ENCODE measurements around the gene RSU1.

RSU1 gene

GRCh38 chr10:16581202-16581601 is 236.0 kb downstream of the RSU1 start:
- Histone ChIP-seq H3K27ac (ENCODE audit: low read depth, low read length) (no peak overlapping the region), H3K4me1 (ENCODE audit: control insufficient read depth in 5 of 5, insufficient read depth in 5 of 5, low read length in 5 of 5) (no peaks in the 10 kb centered on the region), H3K9ac (ENCODE audit: low read length in 5 of 5) (no peak overlapping the region), H3K27me3 (ENCODE audit: control insufficient read depth in 5 of 5, insufficient read depth in 4 of 5, low read length in 5 of 5) (no peaks in the 10 kb centered on the region), H3K9me3 (ENCODE audit: control insufficient read depth in 5 of 5, low read length in 5 of 5) (peaks cover 0 to 5% (median 2%) of the 10 kb centered on the region in 5 donors), H3K36me3 (ENCODE audit: control insufficient read depth in 5 of 5, insufficient read depth in 5 of 5, low read length in 5 of 5) (no peaks in the 10 kb centered on the region), H3K4me3 (ENCODE audit: low read depth in 1 of 5, low read length in 5 of 5) (no peak overlapping the region)

DNA sequence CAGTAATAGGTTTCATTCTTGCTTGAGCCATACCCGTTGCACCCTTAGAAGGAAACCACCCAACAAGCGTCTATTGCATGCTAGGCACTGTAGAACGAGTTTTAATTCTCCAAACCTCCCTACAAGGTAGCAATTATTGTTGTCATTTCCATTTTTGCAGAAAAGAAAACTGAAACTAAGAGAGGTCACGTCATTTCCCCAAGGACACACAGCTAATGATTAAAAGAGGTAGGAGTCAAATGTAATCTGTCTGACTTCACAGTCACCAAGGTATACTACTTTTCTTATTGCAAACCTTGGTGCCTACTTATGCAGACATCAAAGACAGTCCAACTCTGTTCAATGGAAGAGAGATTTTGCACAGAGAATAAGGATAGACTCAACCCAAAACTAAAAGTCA is 246.5 kb downstream of the RSU1 start:
- peak overlapping the region in 1 of 5 donors; percentile 22 for H3K4me3 ChIP-seq (ENCODE audit: low read depth in 1 of 5, low read length in 5 of 5)
- no peaks in the 10 kb centered on the region for H3K36me3 ChIP-seq (ENCODE audit: control insufficient read depth in 5 of 5, insufficient read depth in 5 of 5, low read length in 5 of 5)
- peaks cover 0 to 4% (median 0%) of the 10 kb centered on the region in 5 donors for H3K27me3 ChIP-seq (ENCODE audit: control insufficient read depth in 5 of 5, insufficient read depth in 4 of 5, low read length in 5 of 5)
- H3K4me1 ChIP-seq (ENCODE audit: control insufficient read depth in 5 of 5, insufficient read depth in 5 of 5, low read length in 5 of 5), result peaks cover 0 to 10% (median 5%) of the 10 kb centered on the region in 5 donors
- no peak overlapping the region for H3K27ac ChIP-seq (ENCODE audit: low read depth, low read length)
- H3K9ac ChIP-seq (ENCODE audit: low read length in 5 of 5), result no peak overlapping the region
- peaks cover 0 to 7% (median 3%) of the 10 kb centered on the region in 5 donors for H3K9me3 ChIP-seq (ENCODE audit: control insufficient read depth in 5 of 5, low read length in 5 of 5)

DNA sequence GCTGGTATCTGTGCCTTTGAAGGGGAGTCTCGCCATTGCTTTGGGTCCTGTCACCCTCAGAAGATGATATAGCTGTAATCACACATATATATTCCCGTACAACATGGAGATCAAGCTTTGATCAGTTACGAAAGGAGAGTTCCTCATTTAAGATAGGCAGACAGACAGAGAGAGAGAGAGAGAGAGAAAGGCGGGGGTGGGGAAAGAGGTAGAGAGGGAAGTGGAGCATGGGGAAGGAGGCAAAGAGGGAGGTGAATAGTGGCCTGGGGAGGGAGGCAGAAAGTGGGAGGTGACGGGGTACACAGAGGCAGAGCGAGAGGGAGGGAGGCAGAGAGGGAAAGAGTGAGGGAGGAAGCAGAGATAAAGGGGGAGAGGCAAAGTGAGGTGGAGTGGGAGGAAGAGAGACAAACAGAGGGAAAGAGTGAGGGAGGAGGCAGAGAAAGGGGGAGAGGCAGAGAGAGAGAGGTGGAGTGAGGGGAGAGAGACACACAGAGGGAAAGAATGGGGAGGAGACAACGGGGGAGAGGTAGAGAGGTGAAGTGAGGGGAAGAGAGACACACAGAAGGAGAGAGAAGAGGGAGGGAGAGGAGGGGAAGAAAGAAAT is 250.9 kb downstream of the RSU1 start:
- Histone ChIP-seq H3K36me3 (ENCODE audit: control insufficient read depth in 5 of 5, insufficient read depth in 5 of 5, low read length in 5 of 5) (no peaks in the 10 kb centered on the region), H3K27ac (ENCODE audit: low read depth, low read length) (no peak overlapping the region), H3K9me3 (ENCODE audit: control insufficient read depth in 5 of 5, low read length in 5 of 5) (no peaks in the 10 kb centered on the region), H3K4me3 (ENCODE audit: low read depth in 1 of 5, low read length in 5 of 5) (peak overlapping the region in 2 of 5 donors; percentile 7 to 22), H3K4me1 (ENCODE audit: control insufficient read depth in 5 of 5, insufficient read depth in 5 of 5, low read length in 5 of 5) (peaks cover 0 to 12% (median 5%) of the 10 kb centered on the region in 5 donors), H3K9ac (ENCODE audit: low read length in 5 of 5) (no peak overlapping the region), H3K27me3 (ENCODE audit: control insufficient read depth in 5 of 5, insufficient read depth in 4 of 5, low read length in 5 of 5) (peaks cover 0 to 4% (median 0%) of the 10 kb centered on the region in 5 donors)

GRCh38 chr10:16565604-16566003 is 251.6 kb downstream of the RSU1 start:
- no peaks in the 10 kb centered on the region for H3K36me3 ChIP-seq (ENCODE audit: control insufficient read depth in 5 of 5, insufficient read depth in 5 of 5, low read length in 5 of 5)
- peaks cover 0 to 12% (median 5%) of the 10 kb centered on the region in 5 donors for H3K4me1 ChIP-seq (ENCODE audit: control insufficient read depth in 5 of 5, insufficient read depth in 5 of 5, low read length in 5 of 5)
- no peaks in the 10 kb centered on the region for H3K9me3 ChIP-seq (ENCODE audit: control insufficient read depth in 5 of 5, low read length in 5 of 5)
- H3K9ac ChIP-seq (ENCODE audit: low read length in 5 of 5), result no peak overlapping the region
- no peak overlapping the region for H3K4me3 ChIP-seq (ENCODE audit: low read depth in 1 of 5, low read length in 5 of 5)
- H3K27me3 ChIP-seq (ENCODE audit: control insufficient read depth in 5 of 5, insufficient read depth in 4 of 5, low read length in 5 of 5), result peaks cover 0 to 4% (median 0%) of the 10 kb centered on the region in 5 donors
- no peak overlapping the region for H3K27ac ChIP-seq (ENCODE audit: low read depth, low read length)

GRCh38 chr10:16562891-16563290 is 254.3 kb downstream of the RSU1 start:
- Histone ChIP-seq H3K4me3 (ENCODE audit: low read depth in 1 of 5, low read length in 5 of 5) (no peak overlapping the region), H3K9ac (ENCODE audit: low read length in 5 of 5) (no peak overlapping the region), H3K4me1 (ENCODE audit: control insufficient read depth in 5 of 5, insufficient read depth in 5 of 5, low read length in 5 of 5) (peaks cover 0 to 12% (median 5%) of the 10 kb centered on the region in 5 donors), H3K9me3 (ENCODE audit: control insufficient read depth in 5 of 5, low read length in 5 of 5) (peaks cover 0 to 5% (median 4%) of the 10 kb centered on the region in 5 donors), H3K36me3 (ENCODE audit: control insufficient read depth in 5 of 5, insufficient read depth in 5 of 5, low read length in 5 of 5) (no peaks in the 10 kb centered on the region), H3K27me3 (ENCODE audit: control insufficient read depth in 5 of 5, insufficient read depth in 4 of 5, low read length in 5 of 5) (peaks cover 0 to 4% (median 0%) of the 10 kb centered on the region in 5 donors), H3K27ac (ENCODE audit: low read depth, low read length) (no peak overlapping the region)

DNA sequence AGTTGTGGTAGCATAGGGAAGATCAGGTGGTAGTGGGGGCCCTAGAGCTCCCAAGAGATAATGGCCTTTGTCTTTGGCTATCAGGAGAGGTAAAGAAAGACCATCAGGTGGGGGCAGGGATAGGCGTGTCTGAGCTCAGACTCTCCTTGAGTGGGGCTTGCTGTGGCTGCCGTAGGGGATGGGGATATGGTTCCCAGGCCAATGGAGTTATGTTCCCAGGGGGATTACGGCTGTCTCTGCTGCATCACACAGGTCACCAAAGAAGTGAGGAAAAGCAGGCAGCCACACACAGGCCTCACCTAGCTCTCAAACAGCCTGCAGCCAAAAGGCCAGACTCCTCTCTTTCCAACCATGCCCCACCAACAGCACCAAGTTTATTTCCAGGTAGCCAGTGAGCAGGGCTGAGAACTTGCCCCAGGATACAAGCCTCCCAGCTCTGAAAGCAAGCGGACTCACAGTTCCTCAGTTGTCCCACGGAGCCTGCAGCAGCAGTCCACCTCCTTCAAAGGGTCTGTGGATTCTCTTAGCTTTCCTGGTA is 257.9 kb downstream of the RSU1 start:
- Histone ChIP-seq H3K36me3 (ENCODE audit: control insufficient read depth in 5 of 5, insufficient read depth in 5 of 5, low read length in 5 of 5) (no peaks in the 10 kb centered on the region), H3K9me3 (ENCODE audit: control insufficient read depth in 5 of 5, low read length in 5 of 5) (peaks cover 0 to 7% (median 4%) of the 10 kb centered on the region in 5 donors), H3K27me3 (ENCODE audit: control insufficient read depth in 5 of 5, insufficient read depth in 4 of 5, low read length in 5 of 5) (no peaks in the 10 kb centered on the region), H3K4me3 (ENCODE audit: low read depth in 1 of 5, low read length in 5 of 5) (no peak overlapping the region), H3K9ac (ENCODE audit: low read length in 5 of 5) (no peak overlapping the region), H3K4me1 (ENCODE audit: control insufficient read depth in 5 of 5, insufficient read depth in 5 of 5, low read length in 5 of 5) (no peaks in the 10 kb centered on the region), H3K27ac (ENCODE audit: low read depth, low read length) (no peak overlapping the region)

DNA sequence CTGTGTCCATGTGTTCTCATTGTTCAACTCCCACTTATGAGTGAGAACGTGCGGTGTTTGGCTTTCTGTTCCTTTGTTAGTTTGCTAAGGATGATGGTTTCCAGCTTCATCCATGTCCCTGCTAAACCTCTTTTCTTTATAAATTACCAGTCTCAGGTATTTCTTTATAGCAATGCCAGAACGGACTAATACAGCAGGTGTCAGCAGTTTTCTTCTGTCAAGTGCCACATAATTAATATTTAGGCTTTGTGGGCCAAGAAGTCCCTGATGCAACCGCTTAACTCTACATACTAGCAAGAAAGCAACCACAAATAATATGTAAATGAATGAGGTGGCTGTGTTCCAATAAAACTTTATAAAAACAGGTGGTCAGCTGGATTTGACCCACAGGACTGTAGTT is 269.3 kb downstream of the RSU1 start:
- H3K36me3 ChIP-seq (ENCODE audit: control insufficient read depth in 5 of 5, insufficient read depth in 5 of 5, low read length in 5 of 5), result no peaks in the 10 kb centered on the region
- H3K27me3 ChIP-seq (ENCODE audit: control insufficient read depth in 5 of 5, insufficient read depth in 4 of 5, low read length in 5 of 5), result no peaks in the 10 kb centered on the region
- no peak overlapping the region for H3K4me3 ChIP-seq (ENCODE audit: low read depth in 1 of 5, low read length in 5 of 5)
- H3K27ac ChIP-seq (ENCODE audit: low read depth, low read length), result no peak overlapping the region
- no peaks in the 10 kb centered on the region for H3K9me3 ChIP-seq (ENCODE audit: control insufficient read depth in 5 of 5, low read length in 5 of 5)
- H3K4me1 ChIP-seq (ENCODE audit: control insufficient read depth in 5 of 5, insufficient read depth in 5 of 5, low read length in 5 of 5), result no peaks in the 10 kb centered on the region
- H3K9ac ChIP-seq (ENCODE audit: low read length in 5 of 5), result no peak overlapping the region

GRCh38 chr10:16545116-16545736 is 272.0 kb downstream of the RSU1 start:
- no peaks in the 10 kb centered on the region for H3K9me3 ChIP-seq (ENCODE audit: control insufficient read depth in 5 of 5, low read length in 5 of 5)
- no peaks in the 10 kb centered on the region for H3K4me1 ChIP-seq (ENCODE audit: control insufficient read depth in 5 of 5, insufficient read depth in 5 of 5, low read length in 5 of 5)
- H3K36me3 ChIP-seq (ENCODE audit: control insufficient read depth in 5 of 5, insufficient read depth in 5 of 5, low read length in 5 of 5), result no peaks in the 10 kb centered on the region
- no peak overlapping the region for H3K4me3 ChIP-seq (ENCODE audit: low read depth in 1 of 5, low read length in 5 of 5)
- H3K9ac ChIP-seq (ENCODE audit: low read length in 5 of 5), result no peak overlapping the region
- H3K27me3 ChIP-seq (ENCODE audit: control insufficient read depth in 5 of 5, insufficient read depth in 4 of 5, low read length in 5 of 5), result no peaks in the 10 kb centered on the region
- no peak overlapping the region for H3K27ac ChIP-seq (ENCODE audit: low read depth, low read length)

DNA sequence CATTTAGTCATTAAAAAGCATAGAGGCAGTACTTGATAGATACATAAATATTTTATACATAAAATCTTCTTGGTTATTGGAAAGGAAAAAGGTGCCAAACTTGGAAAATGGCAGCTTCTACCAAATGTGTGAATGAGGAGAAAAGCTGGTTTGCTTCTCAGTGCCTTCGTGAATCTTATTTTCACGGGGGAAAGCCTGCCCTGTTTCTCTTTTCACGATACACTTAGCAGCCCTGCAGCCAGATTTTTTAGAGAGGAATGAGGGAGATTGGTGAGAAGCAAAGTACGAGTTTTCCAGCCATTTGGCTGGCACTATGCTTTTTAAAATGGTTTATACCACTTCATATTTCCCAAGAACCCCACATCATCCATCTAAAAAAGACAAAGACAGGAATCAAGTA is 272.6 kb downstream of the RSU1 start:
- Histone ChIP-seq H3K36me3 (ENCODE audit: control insufficient read depth in 5 of 5, insufficient read depth in 5 of 5, low read length in 5 of 5) (no peaks in the 10 kb centered on the region), H3K9ac (ENCODE audit: low read length in 5 of 5) (no peak overlapping the region), H3K4me1 (ENCODE audit: control insufficient read depth in 5 of 5, insufficient read depth in 5 of 5, low read length in 5 of 5) (no peaks in the 10 kb centered on the region), H3K27me3 (ENCODE audit: control insufficient read depth in 5 of 5, insufficient read depth in 4 of 5, low read length in 5 of 5) (no peaks in the 10 kb centered on the region), H3K9me3 (ENCODE audit: control insufficient read depth in 5 of 5, low read length in 5 of 5) (no peaks in the 10 kb centered on the region), H3K4me3 (ENCODE audit: low read depth in 1 of 5, low read length in 5 of 5) (no peak overlapping the region), H3K27ac (ENCODE audit: low read depth, low read length) (no peak overlapping the region)

- Histone ChIP-seq H3K36me3 (ENCODE audit: control insufficient read depth in 5 of 5, insufficient read depth in 5 of 5, low read length in 5 of 5) (no peaks in the 10 kb centered on the region), H3K9me3 (ENCODE audit: control insufficient read depth in 5 of 5, low read length in 5 of 5) (no peaks in the 10 kb centered on the region), H3K4me1 (ENCODE audit: control insufficient read depth in 5 of 5, insufficient read depth in 5 of 5, low read length in 5 of 5) (no peaks in the 10 kb centered on the region), H3K9ac (ENCODE audit: low read length in 5 of 5) (no peak overlapping the region), H3K27me3 (ENCODE audit: control insufficient read depth in 5 of 5, insufficient read depth in 4 of 5, low read length in 5 of 5) (no peaks in the 10 kb centered on the region), H3K27ac (ENCODE audit: low read depth, low read length) (no peak overlapping the region), H3K4me3 (ENCODE audit: low read depth in 1 of 5, low read length in 5 of 5) (no peak overlapping the region)
Measured at GRCh38 chr10:16544099-16544498, 273.1 kb downstream of the RSU1 start.
